HG03565 (cell line): ENCODE results near the gene TSC22D2.
"Not testable (repeated sequence)": the region's sequence is repeated elsewhere in the genome, so short reads cannot be mapped to it uniquely, and the experiment has no call there.

Experiments used
- ATAC-seq: cut with Tn5 transposase; IDR thresholded peaks from one replicate; pipeline ENCODE4 v1.9.1; 2021; ENCODE audit warnings: mild to moderate bottlenecking, moderate library complexity; ENCODE audit not compliant: unreplicated experiment

TSC22D2 gene

DNA sequence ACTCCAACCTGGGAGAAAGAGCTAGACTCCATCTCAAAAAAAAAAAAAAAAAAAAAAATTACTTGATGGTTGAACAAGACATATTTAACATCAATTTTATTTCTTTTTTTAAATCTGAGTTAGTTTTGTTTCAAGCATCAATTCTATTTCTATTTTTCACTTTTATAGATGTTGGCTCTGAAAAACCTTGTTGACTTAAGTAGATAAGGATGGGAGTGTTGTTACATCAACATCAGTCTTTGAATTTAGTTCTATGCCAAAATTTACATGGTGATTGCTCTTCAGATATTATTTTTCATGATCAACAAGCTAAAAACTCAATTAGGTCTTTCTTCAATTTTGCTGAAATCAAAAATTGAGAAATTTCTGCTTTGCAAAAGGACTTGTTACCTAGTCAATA, 71.3 kb downstream of the TSC22D2 start:
- no peak for ATAC-seq

- no peak for ATAC-seq
Observed at GRCh38 chr3:150480877-150481276, 72.8 kb downstream of the TSC22D2 start.

DNA sequence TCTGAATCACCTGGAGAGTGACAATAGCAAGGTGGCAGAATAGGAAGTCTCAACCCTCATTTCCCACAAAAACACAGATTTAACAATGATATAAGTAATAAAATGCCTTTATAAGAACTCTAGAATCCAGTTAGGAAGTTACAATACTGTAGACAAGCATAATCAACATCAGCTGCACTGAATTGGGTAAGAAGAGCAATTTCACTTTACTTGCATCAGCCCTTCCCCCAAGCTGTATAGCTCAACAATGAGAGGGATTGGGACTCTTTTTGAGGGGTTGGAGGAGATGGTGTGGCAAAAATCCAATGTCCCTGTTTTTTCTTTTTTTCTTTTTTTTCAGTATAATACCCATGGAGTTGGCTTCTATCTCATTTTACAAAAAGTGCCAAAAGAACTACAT, 75.1 kb downstream of the TSC22D2 start:
- ATAC-seq = no peak

GRCh38 chr3:150484410-150484809, 76.3 kb downstream of the TSC22D2 start:
- ATAC-seq = no peak

DNA sequence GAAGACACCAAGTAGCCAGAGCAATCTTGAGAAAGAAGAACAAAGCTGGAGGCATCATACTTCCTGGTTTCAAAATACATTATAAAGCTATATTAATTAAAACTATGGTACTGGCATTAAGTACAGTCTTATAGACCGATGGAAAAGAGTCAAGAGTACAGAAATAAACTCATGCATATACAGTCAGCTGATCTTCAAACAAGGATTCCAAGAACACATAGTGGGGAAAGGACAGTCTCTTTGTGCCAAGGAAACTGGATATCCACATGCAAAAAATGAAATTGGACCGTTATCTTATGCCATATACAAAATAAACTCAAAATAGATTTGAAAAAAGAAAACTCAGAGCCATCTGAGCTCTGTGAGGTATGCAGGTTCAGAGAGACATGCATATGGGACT, 80.8 kb downstream of the TSC22D2 start:
- no peak for ATAC-seq

DNA sequence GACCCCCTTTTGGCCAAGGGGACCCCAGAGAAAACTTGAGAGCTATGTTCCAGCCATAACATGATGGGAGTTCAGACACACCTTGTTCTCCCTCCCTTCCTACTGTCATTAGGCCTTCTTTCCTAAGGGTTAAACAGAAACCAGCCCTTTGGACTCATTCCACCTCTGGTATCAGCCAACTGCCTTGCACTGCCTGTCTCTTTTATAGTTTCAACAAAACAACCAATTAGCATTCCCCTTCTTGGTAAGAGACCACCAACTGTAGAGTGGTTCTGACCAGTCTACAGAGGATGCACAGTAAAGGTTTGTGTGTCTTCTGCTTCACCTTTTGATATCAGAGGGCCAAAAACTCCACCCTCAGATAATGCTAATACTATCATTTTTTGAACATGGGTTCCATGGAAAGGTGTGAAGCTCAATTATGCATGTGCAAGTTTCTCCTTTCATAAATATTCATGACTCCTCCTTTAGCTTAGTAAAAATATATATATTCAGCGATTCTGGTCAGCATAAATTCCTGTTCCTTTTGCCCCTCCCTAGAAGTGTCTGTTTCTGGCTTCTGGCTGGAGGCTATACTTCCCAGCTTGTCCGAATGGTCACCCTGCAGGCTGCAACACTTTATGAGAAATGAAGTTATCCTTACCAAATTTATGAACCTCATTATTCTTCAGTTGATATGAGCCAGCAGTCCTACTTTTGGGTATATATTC, 82.3 kb downstream of the TSC22D2 start:
- ATAC-seq = no peak

GRCh38 chr3:150494411-150494977, 86.4 kb downstream of the TSC22D2 start:
- ATAC-seq = no peak

DNA sequence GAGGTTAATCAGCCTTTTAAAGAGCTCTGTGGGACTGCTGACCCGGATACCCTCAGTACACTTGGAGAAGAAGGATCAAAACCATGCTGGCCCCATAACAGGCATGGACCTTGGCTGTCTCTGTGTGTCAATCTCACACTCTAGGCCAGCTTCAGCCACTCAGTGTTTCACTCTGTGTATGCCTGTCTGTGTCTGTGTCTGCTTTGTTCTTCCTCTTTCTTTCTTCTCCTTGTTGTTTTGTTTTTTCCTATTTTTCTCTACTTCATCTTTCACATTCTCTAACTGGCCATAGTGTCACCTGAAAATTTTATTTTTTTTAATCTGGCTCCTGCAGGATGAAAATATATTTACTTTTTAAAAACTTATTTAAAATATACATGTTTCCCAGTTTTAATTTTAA, 87.1 kb downstream of the TSC22D2 start:
- no peak for ATAC-seq

- no peak for ATAC-seq
Observed at GRCh38 chr3:150495563-150496168, 87.6 kb downstream of the TSC22D2 start.

DNA sequence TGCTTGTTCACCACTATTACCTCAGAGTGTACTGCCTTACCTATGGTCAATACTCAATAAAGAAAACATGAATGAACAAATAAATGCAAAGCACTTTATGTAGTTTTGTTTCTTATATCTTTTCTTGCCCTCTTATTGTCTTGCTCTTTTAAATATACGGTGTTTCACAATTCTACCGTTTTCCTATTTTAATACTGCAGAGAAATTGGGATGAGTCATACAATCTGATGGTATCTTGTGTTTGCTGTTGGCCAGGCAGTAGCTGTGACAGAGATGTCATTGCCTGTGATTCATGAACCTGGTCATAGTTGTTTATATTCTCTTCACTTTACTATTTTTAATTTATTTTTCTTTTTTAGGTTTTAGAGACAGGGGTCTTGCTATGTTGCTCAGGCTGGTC, 89.9 kb downstream of the TSC22D2 start:
- ATAC-seq = no peak

- not testable (repeated sequence) for ATAC-seq
Observed at GRCh38 chr3:150500960-150501359, 92.9 kb downstream of the TSC22D2 start.

DNA sequence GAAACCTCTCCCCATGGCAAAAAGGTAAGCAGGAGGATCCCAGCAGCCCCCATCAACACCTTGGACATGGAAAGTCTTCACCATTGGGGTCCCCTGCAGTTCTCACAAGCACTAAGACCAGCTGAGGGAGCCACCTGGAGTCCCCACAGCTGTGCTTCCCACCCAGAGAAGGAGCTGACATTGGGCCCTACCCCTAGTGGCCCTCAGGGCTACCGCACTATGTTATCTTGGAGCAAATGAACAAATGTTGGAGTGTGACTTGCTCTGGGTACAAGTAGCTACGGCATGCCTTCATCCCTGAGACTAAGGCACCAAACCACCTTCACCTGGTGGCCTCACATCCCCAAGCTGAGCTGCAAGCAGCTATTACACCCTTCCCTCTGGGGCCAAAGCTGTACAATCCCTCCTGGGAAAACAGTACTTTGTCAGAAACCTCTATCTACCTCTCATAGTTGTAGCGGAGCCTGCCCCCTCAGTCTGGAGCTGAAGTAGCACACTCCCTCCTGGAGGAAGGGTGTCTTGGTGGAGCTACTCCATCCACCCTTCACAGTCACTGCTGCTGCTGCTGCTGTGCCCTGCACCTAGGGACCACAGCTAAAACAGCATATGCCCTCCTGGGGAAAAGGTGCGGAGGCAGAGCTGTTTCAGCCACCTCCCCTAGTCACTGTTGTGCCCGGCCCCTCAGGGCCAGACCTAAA, 95.5 kb downstream of the TSC22D2 start:
- no peak for ATAC-seq

GRCh38 chr3:150504483-150504882, 96.4 kb downstream of the TSC22D2 start:
- ATAC-seq = no peak

DNA sequence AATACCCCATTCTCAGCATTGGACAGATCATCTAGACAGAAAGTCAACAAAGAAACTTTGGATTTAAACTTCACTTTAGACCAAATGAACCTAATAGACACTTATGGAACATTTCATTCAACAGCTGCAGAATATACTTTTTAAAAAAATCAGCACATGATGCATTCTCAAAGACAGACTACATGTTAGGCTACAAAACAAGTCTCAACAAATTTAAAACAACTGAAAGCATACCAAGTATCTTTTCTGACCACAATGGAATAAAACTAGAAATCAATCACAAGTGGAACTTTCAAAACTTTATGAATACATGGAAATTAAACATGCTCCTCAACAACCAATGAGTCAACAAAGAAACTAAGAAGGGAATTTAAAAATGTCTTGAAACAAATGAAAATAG, 100.3 kb downstream of the TSC22D2 start:
- ATAC-seq = no peak

DNA sequence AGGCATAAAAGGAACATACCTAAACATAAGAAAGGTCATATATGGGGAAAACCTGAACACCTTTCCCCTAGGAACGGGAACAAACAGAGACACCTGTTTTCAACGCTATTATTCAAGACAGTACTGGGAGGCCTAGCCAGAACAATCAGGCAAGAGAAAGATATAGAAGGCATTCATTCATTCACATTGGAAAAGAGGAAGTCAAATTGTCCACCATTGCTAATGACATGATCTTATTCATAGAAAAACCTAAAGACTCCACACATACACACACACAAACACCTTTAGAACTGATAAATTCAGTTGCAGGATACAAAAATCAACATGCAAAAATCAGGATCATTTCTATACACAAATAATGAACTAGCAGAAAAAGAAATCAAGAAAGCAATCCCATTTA, 101.7 kb downstream of the TSC22D2 start:
- no peak for ATAC-seq

DNA sequence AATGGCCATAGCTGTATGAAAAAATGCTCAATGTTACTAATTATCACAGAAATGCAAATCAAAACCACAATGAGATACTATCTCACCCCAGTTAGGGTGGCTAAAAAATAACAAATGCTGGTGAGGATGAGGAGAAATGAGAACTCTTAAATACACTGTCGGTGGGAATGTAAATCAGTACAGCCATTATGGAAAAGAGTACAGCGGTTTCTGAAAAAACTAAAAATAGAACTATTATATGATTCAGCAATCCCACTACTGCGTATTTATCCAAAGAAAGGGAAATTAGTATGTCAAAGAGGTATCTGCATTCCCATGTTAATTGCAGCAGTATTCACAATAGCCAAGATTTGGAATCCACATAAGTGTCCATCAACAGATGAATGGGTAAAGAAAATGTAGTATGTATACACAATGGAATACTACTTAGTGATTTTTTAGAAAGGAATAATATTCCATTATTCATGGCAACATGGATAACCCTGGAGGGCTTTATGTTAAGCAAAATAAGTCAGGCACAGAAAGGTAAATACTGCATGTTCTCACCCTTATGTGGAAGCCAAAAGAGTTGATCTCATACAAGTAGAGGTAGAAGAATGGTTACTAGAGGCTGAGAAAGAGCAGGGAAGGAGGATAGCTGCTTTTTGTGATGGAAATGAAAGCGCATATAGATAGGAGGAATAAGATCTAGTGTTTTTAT, 103.2 kb downstream of the TSC22D2 start:
- no peak for ATAC-seq

DNA sequence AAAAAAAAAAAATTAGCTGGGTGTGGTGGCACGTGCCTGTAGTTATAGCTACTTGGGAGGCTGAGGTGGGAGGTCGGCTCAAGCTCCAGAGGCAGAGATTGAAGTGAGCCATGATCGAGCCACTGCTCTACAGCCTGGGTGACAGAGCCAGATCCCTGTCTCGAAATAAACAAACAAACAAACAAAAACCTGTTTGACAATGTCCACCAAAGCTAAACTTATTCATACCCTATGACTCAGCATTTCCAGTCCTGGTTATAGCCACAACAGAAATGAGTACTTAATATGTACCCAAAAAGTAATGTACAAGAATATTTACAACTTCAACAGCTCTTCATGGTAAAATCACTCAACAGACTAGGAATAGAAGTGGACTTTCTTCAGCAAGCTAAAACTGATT, 107.1 kb downstream of the TSC22D2 start:
- no peak for ATAC-seq
